ENCODE data around the gene ZNF416.

Gene ZNF416

GRCh38 chr19:57578487-57579205 is at the start of gene ZNF416:
ZNF416 (minus strand) TSS chr19:57578911; CDS start chr19:57578704, 207 bp downstream.
- in situ Hi-C loops (cut with MboI; ENCODE audit: low sequenced_read_pairs): no loop called here

GRCh38 chr19:57623091-57623490 is 44.4 kb upstream of the ZNF416 start:
- in situ Hi-C loops (cut with MboI; ENCODE audit: low sequenced_read_pairs): no loop called here

- in situ Hi-C loops (cut with MboI; ENCODE audit: low sequenced_read_pairs): no loop called here
Observed at GRCh38 chr19:57620673-57621348, 42.1 kb upstream of the ZNF416 start.

- in situ Hi-C loops (cut with MboI; ENCODE audit: low sequenced_read_pairs): no loop called here
Observed at GRCh38 chr19:57615346-57615745, 36.6 kb upstream of the ZNF416 start.

- in situ Hi-C loops (cut with MboI; ENCODE audit: low sequenced_read_pairs): no loop called here
Observed at GRCh38 chr19:57613941-57614743, 35.4 kb upstream of the ZNF416 start, which contains the start of gene ZNF134. ZNF134 (plus strand) TSS chr19:57614242; CDS start chr19:57619469, 5,227 bp downstream.

- in situ Hi-C loops (cut with MboI; ENCODE audit: low sequenced_read_pairs): no loop called here
Observed at GRCh38 chr19:57611113-57611512, 32.4 kb upstream of the ZNF416 start.

- in situ Hi-C loops (cut with MboI; ENCODE audit: low sequenced_read_pairs): no loop called here
Observed at GRCh38 chr19:57606931-57607330, 28.2 kb upstream of the ZNF416 start.

GRCh38 chr19:57599761-57600383 is 21.2 kb upstream of the ZNF416 start, which contains the start of gene ZNF530:
ZNF530 (plus strand) TSS chr19:57599885; CDS start chr19:57604346, 4,461 bp downstream.
- in situ Hi-C loops (cut with MboI; ENCODE audit: low sequenced_read_pairs): no loop called here

GRCh38 chr19:57599377-57599760 is 20.7 kb upstream of the ZNF416 start:
- in situ Hi-C loops (cut with MboI; ENCODE audit: low sequenced_read_pairs): no loop called here

- in situ Hi-C loops (cut with MboI; ENCODE audit: low sequenced_read_pairs): no loop called here
Observed at GRCh38 chr19:57587529-57587928, 8.8 kb upstream of the ZNF416 start.

GRCh38 chr19:57583521-57584416 is 5.1 kb upstream of the ZNF416 start, which contains the start of gene ZIK1:
ZIK1 (plus strand) TSS chr19:57584145; CDS start chr19:57584357, 212 bp downstream.
- in situ Hi-C loops (cut with MboI; ENCODE audit: low sequenced_read_pairs): no loop called here

GRCh38 chr19:57583104-57583520 is 4.4 kb upstream of the ZNF416 start:
- in situ Hi-C loops (cut with MboI; ENCODE audit: low sequenced_read_pairs): no loop called here

GRCh38 chr19:57576661-57577060 is 2.0 kb downstream of the ZNF416 start:
- in situ Hi-C loops (cut with MboI; ENCODE audit: low sequenced_read_pairs): no loop called here

GRCh38 chr19:57572415-57572947 is 6.2 kb downstream of the ZNF416 start:
- in situ Hi-C loops (cut with MboI; ENCODE audit: low sequenced_read_pairs): no loop called here

GRCh38 chr19:57570707-57571106 is 8.0 kb downstream of the ZNF416 start:
- in situ Hi-C loops (cut with MboI; ENCODE audit: low sequenced_read_pairs): no loop called here

GRCh38 chr19:57566396-57567265 is 12.1 kb downstream of the ZNF416 start:
- in situ Hi-C loops (cut with MboI; ENCODE audit: low sequenced_read_pairs): no loop called here

GRCh38 chr19:57563547-57563946 is 15.2 kb downstream of the ZNF416 start:
- in situ Hi-C loops (cut with MboI; ENCODE audit: low sequenced_read_pairs): no loop called here

GRCh38 chr19:57560049-57560491 is 18.6 kb downstream of the ZNF416 start:
- in situ Hi-C loops (cut with MboI; ENCODE audit: low sequenced_read_pairs): no loop called here

Data from HL-60/S4 treated with phorbol 12-myristate 13-acetate at 8.2 ng/mL for 4 days and 3 days (cell line).